Endothelial cell of umbilical vein (primary cell): ENCODE results near the gene MAGI1. TPM values are rescaled to one million over a fixed set of nuclear protein-coding genes. Genes with fewer than 3 reads are reported as not detected.

Source experiments
- BruUV-seq: library from RNA; stranded (reverse); fragments of 400-500 nt; replicated peaks from 2 replicates; lab custom pipeline; 2021; lab: Mats Ljungman, UMichigan
- CTCF ChIA-PET: fragments of 300-600, 350-600 bp; sonication (Branson Sonifier 250); formaldehyde crosslinking; loops from one replicate; lab custom pipeline; 2021; ENCODE audit warnings: antibody characterized with exemption, inconsistent platforms; lab: Charles Lee
- POLR2A ChIA-PET: fragments of 300-600, 350-600 bp; sonication (Branson Sonifier 250); formaldehyde crosslinking; loops from one replicate; lab custom pipeline; 2021; ENCODE audit warnings: antibody characterized with exemption, inconsistent platforms; lab: Charles Lee
- DNase-seq: peaks from one replicate; pipeline ENCODE4 v3.0.0-alpha.2; 2011; ENCODE audit warnings: low read depth, low spot score
- FAIRE-seq: peaks from 2 replicates; lab custom pipeline; 2011; peaks lifted over from hg19 to GRCh38; lab: Jason Lieb, UNC
- H2AFZ ChIP-seq: 2 replicates; pipeline ENCODE4 v1.6.0; 2012; ENCODE audit warnings: low read depth, low read length, control low read depth, inconsistent platforms
- H3K27ac ChIP-seq: 2 replicates; pipeline ENCODE4 v1.5.1; 2011; ENCODE audit warnings: low read depth, mild to moderate bottlenecking, control low read depth, low read length, moderate library complexity; ENCODE audit not compliant: insufficient read depth
- H3K27me3 ChIP-seq, 2 experiments: 2 replicates each; pipeline versions ENCODE4 v1.6.0 to v1.6.1; 2011; ENCODE audit warnings: low read length in 2 of 2, mixed read lengths in 1 of 2; ENCODE audit not compliant: control insufficient read depth in 2 of 2, insufficient read depth in 2 of 2
- H3K36me3 ChIP-seq, 2 experiments: 2 replicates in 1 of 2; 3 replicates in 1 of 2; pipeline ENCODE4 v1.5.1; 2011; ENCODE audit warnings: low read length in 2 of 2, mild to moderate bottlenecking in 1 of 2, moderate library complexity in 1 of 2; ENCODE audit not compliant: control insufficient read depth in 2 of 2, insufficient read depth in 2 of 2; ENCODE audit errors: extremely low read depth in 1 of 2
- H3K4me1 ChIP-seq: 3 replicates; pipeline ENCODE4 v1.5.1; 2011; ENCODE audit warnings: mild to moderate bottlenecking, low read length; ENCODE audit not compliant: control insufficient read depth, insufficient read depth; ENCODE audit errors: extremely low read depth
- H3K4me2 ChIP-seq: 2 replicates; pipeline ENCODE4 v1.6.1; 2011; ENCODE audit warnings: low read length, control low read depth, mixed read lengths; ENCODE audit not compliant: insufficient read depth
- H3K4me3 ChIP-seq, 3 experiments: fragments of 200-600 bp in 1 of 3; sonication (generic), shearing (Covaris generic) in 1 of 3; replicated peaks in 1 of 3; 2 replicates each; pipeline ENCODE4 v1.5.1; 2011 to 2016; ENCODE audit warnings: control low read depth in 3 of 3, low read length in 3 of 3, mild to moderate bottlenecking in 2 of 3, inconsistent platforms in 1 of 3, low read depth in 1 of 3, moderate library complexity in 1 of 3; ENCODE audit not compliant: insufficient read depth in 1 of 3
- H3K79me2 ChIP-seq: 2 replicates; pipeline ENCODE4 v1.6.0; 2012; ENCODE audit warnings: low read length, inconsistent platforms; ENCODE audit not compliant: control insufficient read depth, insufficient read depth
- H3K9ac ChIP-seq: replicated peaks from 2 replicates; pipeline ENCODE3; 2011; ENCODE audit warnings: low read length, control low read depth; ENCODE audit not compliant: insufficient read depth; ENCODE audit errors: extremely low read depth
- H3K9me1 ChIP-seq: replicated peaks from 3 replicates; pipeline ENCODE4 v1.6.0; 2011; ENCODE audit warnings: mild to moderate bottlenecking, low read length; ENCODE audit not compliant: control insufficient read depth, insufficient read depth; ENCODE audit errors: extremely low read depth
- H3K9me3 ChIP-seq: replicated peaks from 2 replicates; pipeline ENCODE4 v1.5.1; 2012; ENCODE audit warnings: low read length, inconsistent platforms; ENCODE audit not compliant: control insufficient read depth, insufficient read depth
- H4K20me1 ChIP-seq: replicated peaks from 2 replicates; pipeline ENCODE3; 2011; ENCODE audit warnings: mild to moderate bottlenecking, low read length; ENCODE audit not compliant: control insufficient read depth, insufficient read depth; ENCODE audit errors: extremely low read depth
- EZH2 ChIP-seq: IDR thresholded peaks from 2 replicates; pipeline ENCODE4 v1.6.1; 2012; ENCODE audit warnings: borderline replicate concordance, low read depth, mild to moderate bottlenecking, moderate library complexity, low read length, inconsistent platforms; ENCODE audit not compliant: severe bottlenecking
- FOS ChIP-seq: IDR thresholded peaks from 2 replicates; pipeline ENCODE4 v1.6.1; 2011; ENCODE audit warnings: mild to moderate bottlenecking, low read length, moderate library complexity, borderline replicate concordance; ENCODE audit not compliant: insufficient read depth
- GATA2 ChIP-seq: IDR thresholded peaks from 2 replicates; pipeline ENCODE4 v1.7.0; 2011; ENCODE audit warnings: low read depth, mild to moderate bottlenecking, moderate library complexity, mixed read lengths, low read length; ENCODE audit not compliant: insufficient read length, insufficient read depth
- JUN ChIP-seq: IDR thresholded peaks from 2 replicates; pipeline ENCODE4 v1.6.1; 2011; ENCODE audit warnings: borderline replicate concordance, low read depth; ENCODE audit not compliant: insufficient read length, insufficient read depth
- MAX ChIP-seq: IDR thresholded peaks from 2 replicates; pipeline ENCODE4 v1.6.1; 2011; ENCODE audit not compliant: insufficient read depth, insufficient read length
- MYC ChIP-seq: IDR thresholded peaks from one replicate; pipeline ENCODE4 v1.6.1; 2011; ENCODE audit warnings: mild to moderate bottlenecking, low read depth, low read length
- POLR2A ChIP-seq: IDR thresholded peaks from 2 replicates; pipeline ENCODE4 v1.6.1; 2012; ENCODE audit warnings: low read depth, mild to moderate bottlenecking, control low read depth, low read length
- POLR2AphosphoS5 ChIP-seq: IDR thresholded peaks from 2 replicates; pipeline ENCODE4 v1.6.1; 2012; ENCODE audit warnings: low read depth, mild to moderate bottlenecking, control low read depth, low read length, moderate library complexity; ENCODE audit not compliant: insufficient read depth
- dilution Hi-C: fragments of 300-500 bp; cut with MboI; formaldehyde crosslinking; loops from one replicate; pipeline ENCODE4 v1.15.0; 2019; ENCODE audit warnings: low sequenced_read_pairs; ENCODE audit not compliant: extremely low pct_ligation_motif_present
- intact Hi-C: fragments of 100-400 bp; cut with micrococcal nuclease; formaldehyde crosslinking; loops from one replicate; pipeline ENCODE4 v1.10.0; 2022
- polyA plus RNA-seq, 4 experiments: library from polyadenylated mRNA; depleted of rRNA in 3 of 4; stranded (reverse) in 3 of 4; unstranded in 1 of 4; fragments of >200 nt; gene quantifications; 2 replicates each; pipeline versions ENCODE4 v1.2.1 to v1.2.3, GENCODE V29; 2011 to 2012; ENCODE audit warnings: missing spikeins in 1 of 4
- total RNA-seq: library from RNA; stranded (reverse); gene quantifications from 2 replicates; pipeline ENCODE4 v1.2.3, GENCODE V29; 2021
- TF ChIP-seq, protein P1 (sequence below), 2 donors: IDR thresholded peaks; 1 replicate in 1 of 2; 2 replicates in 1 of 2; pipeline ENCODE4 v1.5.1; 2011; ENCODE audit warnings: low read length in 2 of 2, mild to moderate bottlenecking in 2 of 2, moderate library complexity in 2 of 2, control low read depth in 1 of 2, inconsistent platforms in 1 of 2, low read depth in 1 of 2; ENCODE audit not compliant: insufficient read depth in 1 of 2; ENCODE audit errors: extremely low read depth in 1 of 2

Gene MAGI1
- total and polyA plus RNA-seq, 2 donors (not counting 3 experiments of a cell fraction or from before 2014, with no cell fraction given), result 10.1 to 47.9 TPM

- Histone ChIP-seq H3K79me2 (no peaks in the 10 kb centered on the region), H3K36me3 (no peaks in the 10 kb centered on the region), H3K9me3 (no peaks in the 10 kb centered on the region), H3K27me3 (no peaks in the 10 kb centered on the region), H2AFZ (no peak overlapping the region), H3K4me2 (no peak overlapping the region), H3K4me1 (no peaks in the 10 kb centered on the region), H3K4me3 (no peak overlapping the region), H4K20me1 (no peaks in the 10 kb centered on the region), H3K9ac (no peak overlapping the region), H3K27ac (no peak overlapping the region), H3K9me1 (no peaks in the 10 kb centered on the region)
- no TSS peak for BruUV-seq
- dilution Hi-C loops, result no loop called here
- no peak for TF ChIP-seq POLR2A
- no peak for TF ChIP-seq MYC
- no peak for TF ChIP-seq MAX
- ChIA-PET CTCF (interaction anchor here (0.5 to 1.6 kb wide), 6 partner anchors 8 to 833 kb away, joined by 3 to 9 read pairs (median 3); no protein-coding TSS in a partner anchor), POLR2A (no interaction called here)
- intact Hi-C loops, result no loop called here
- FAIRE-seq (no peak), DNase-seq (no peak)
Measured at GRCh38 chr3:65350801-65351476, 687.8 kb downstream of the MAGI1 start.

DNA sequence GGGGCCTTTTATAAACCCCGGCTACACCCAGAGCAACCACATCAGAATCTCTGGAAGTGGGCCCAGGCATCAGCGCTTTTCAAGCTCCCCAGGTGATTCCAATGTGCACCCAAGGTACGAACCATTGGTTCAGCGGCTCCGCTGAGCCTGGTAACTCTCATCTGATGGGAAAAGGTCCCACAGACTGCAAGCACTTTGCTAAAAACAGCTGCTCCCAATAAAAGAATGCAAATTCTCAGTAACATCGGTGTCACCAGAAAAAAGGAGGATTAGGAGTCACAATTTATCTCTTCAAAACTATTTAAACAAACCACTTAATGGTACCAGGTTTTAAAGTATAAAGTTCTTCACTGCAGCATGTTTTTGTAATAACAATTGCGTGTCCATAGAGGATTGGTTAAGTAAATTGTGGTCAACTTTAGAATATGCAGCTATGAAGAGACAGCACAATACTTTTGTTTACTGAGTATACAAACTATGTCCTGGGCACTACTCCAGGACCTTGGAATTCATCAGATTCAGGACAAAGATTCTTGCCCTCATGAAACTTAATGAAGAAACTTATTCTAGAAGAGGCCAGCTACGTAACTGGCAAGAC is 690.2 kb downstream of the MAGI1 start:
- Histone ChIP-seq H3K79me2 (no peaks in the 10 kb centered on the region), H3K9me1 (no peaks in the 10 kb centered on the region), H3K4me3 (no peak overlapping the region), H3K36me3 (no peaks in the 10 kb centered on the region), H3K9me3 (no peaks in the 10 kb centered on the region), H2AFZ (no peak overlapping the region), H4K20me1 (no peaks in the 10 kb centered on the region), H3K9ac (no peak overlapping the region), H3K27ac (no peak overlapping the region), H3K4me2 (no peak overlapping the region), H3K4me1 (no peaks in the 10 kb centered on the region), H3K27me3 (no peaks in the 10 kb centered on the region)
- no peak for FAIRE-seq
- intact Hi-C loops, result no loop called here
- TF ChIP-seq FOS (no peak), MAX (no peak), JUN (no peak), POLR2A (no peak), MYC (no peak), POLR2AphosphoS5 (no peak), EZH2 (no peak), GATA2 (no peak)
- TF ChIP-seq, protein P1, sequence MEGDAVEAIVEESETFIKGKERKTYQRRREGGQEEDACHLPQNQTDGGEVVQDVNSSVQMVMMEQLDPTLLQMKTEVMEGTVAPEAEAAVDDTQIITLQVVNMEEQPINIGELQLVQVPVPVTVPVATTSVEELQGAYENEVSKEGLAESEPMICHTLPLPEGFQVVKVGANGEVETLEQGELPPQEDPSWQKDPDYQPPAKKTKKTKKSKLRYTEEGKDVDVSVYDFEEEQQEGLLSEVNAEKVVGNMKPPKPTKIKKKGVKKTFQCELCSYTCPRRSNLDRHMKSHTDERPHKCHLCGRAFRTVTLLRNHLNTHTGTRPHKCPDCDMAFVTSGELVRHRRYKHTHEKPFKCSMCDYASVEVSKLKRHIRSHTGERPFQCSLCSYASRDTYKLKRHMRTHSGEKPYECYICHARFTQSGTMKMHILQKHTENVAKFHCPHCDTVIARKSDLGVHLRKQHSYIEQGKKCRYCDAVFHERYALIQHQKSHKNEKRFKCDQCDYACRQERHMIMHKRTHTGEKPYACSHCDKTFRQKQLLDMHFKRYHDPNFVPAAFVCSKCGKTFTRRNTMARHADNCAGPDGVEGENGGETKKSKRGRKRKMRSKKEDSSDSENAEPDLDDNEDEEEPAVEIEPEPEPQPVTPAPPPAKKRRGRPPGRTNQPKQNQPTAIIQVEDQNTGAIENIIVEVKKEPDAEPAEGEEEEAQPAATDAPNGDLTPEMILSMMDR (IDR thresholded peaks at IDR 0.05; ENCODE audit: extremely low read depth in 1 of 2, insufficient read depth in 1 of 2, low read depth in 1 of 2, low read length in 2 of 2), result no peak
- ChIA-PET CTCF (interaction anchor here (1.5 kb wide), 1 partner anchor 403 kb away, joined by 4 read pairs; no protein-coding TSS in a partner anchor), POLR2A (no interaction called here)
- DNase-seq, result no peak
- dilution Hi-C loops, result no loop called here
- BruUV-seq, result no TSS peak
